GM18858 (cell line): ENCODE data around the gene CRADD.
A peak's percentile ranks its signal among the peaks of the same experiment; 100 is the strongest.
"Not testable (repeated sequence)": the region's sequence is repeated elsewhere in the genome, so short reads cannot be mapped to it uniquely, and the experiment has no call there.

ENCODE experiments used
- ATAC-seq: cut with Tn5 transposase; IDR thresholded peaks from one replicate; pipeline ENCODE4 v1.9.1; 2021; ENCODE audit not compliant: unreplicated experiment

Gene CRADD

DNA sequence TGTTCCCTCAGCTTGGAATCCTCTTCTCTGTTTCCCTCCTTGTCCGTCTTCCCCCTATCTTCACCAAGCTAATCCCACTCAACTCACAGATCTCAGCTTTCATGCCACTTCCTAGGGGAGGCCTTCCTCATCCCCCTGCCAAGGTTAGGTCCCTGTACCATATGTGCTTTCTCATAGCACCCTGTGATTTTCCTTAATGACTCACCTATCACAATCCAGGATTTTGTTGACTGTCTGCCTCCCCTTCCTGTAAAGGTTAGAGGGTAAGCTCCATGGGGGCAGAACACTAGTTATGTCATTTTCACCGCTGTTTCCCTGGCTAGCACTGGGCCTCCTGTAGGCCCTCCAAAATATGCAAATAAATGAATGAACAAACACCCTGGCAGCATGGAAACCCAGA lies 57.6 kb downstream of the CRADD start:
- no peak for ATAC-seq

DNA sequence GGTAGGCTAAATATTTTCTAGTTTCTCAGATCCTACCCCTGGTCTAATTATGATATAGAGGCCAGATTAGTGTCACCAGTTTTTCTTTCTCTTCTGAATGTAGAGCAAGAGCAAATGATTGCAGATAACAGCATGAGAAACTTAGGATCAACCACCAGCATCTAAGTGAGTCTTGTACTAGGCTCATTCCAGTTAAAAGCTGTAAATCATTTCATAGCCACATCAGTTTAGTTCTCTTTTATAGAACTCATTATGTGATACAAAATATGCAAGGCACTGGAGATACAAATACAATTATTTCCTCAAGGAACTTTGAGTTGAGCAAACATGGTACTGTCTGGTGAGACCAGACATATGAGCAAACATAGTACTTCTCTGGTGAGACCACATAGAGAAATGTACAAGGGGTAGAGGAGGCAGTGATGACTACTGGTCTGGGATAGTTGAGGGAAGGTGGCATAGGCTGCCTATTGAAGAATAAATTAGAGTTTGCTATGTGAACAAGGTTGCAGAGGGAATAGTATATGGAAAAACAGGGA lies 59.5 kb downstream of the CRADD start:
- no peak for ATAC-seq

DNA sequence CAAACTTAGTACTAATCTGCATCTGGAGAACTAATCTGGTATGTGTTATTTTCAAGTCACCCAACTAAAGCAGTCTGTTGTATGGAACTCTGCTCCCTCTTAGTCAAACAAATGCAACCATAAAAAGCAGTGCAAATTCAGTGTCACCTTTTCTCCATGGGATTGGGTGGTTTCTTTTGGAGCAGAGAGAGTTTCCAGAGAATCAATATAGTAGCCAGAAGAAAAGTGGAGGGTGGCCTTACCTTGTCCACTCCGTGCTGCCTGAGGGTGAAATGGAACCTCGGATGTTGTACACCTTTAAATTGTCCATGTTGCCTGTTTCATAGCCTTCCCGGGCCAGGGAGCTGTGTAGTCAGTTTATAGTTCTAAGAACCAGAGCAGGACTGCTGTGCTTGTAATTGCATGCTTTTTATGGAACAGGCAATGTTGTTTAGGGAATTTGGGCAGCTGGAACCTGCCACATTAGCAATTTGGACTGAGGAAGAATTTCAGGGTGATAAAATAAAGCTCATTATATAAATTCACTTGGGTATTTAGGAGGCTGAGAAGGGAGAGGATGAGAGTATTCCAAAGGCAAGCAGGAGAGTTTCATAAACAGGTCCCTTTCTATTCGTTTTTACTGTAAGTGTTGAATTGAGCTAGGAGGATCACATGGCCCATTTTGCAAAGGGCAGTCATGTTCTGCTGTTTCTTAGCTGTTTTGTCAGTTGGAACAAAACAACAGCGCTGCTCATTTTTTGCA lies 60.5 kb downstream of the CRADD start:
- ATAC-seq = no peak

DNA sequence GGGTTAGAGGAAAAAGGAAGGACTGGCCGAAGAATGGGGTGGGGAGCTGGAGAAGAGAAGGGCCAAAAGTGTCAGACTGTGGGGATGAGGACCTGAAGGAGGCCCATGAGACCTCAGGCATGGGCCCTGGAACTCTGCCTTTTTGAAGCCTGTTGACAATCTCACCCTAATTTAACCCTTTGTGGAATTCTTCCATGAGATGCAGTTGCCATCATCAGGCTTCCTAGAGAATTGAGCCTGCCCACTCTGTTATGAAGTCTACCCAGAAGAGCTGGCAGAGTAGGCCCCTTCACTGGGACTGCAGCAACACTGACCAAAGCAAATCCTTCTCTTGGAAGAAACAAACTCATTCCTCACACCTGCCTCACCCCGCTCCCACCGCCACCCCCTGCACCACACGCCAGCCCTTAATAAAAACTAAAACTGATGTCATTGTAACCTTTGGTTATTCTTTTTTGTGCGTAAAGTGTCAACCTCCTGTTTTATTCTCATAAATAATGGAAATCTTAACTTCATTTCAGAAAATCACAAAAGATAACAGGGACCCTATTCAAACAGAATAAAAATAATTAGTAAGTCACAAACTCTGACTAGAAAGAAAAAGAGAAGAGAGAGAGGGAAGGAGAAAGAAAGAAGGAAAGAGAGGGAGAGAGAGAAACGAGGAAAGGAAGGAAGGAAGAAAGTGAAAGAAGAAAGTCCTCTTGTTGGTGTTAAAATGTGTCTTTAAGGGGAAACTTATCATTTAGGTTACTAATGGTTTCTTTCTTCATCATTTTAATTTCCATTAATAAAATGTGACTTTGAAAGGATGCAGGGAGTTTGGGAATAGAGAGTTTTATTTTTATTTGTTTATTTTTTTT lies 61.3 kb downstream of the CRADD start:
- no peak for ATAC-seq

DNA sequence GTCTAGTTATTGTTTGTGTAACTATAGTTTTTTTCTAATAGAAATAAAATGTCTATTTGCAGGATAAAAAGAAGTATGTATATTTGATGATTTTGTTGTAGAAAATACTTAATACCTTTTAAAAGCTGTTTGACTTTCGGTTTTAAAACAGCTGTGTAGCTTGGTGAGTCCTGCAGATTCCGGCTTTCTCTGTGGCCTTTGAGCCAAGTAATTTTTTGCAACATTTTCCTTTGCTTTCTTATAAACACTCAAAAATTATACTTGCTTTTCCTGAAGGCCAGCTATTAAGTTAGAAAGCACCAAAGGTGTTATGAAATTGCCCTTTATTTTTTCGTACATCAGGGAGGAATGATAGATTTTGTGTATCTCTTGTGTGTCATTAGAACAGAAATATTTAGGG lies 63.6 kb downstream of the CRADD start:
- ATAC-seq = no peak

DNA sequence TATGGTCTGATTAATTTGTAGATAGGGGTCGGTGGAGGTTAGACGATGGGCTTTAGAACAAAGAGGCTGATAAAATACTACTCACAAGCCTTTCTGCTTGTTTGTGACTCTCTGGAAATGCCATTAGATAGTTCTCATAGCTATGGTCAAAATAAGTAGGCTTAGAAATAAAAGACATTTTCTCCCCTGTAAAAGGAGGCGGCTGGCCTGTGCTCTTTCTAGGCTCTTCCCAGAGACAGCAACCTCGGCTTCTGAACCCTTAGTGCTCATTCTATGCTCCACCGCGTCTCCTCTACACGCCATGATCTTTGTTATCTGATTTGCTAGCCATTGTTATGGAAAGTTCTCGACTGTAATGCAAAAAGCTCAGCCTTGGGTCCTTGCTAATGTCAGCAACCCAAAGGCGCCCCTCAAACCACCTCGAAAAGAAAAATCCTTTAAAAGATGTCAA lies 64.5 kb downstream of the CRADD start:
- no peak for ATAC-seq

DNA sequence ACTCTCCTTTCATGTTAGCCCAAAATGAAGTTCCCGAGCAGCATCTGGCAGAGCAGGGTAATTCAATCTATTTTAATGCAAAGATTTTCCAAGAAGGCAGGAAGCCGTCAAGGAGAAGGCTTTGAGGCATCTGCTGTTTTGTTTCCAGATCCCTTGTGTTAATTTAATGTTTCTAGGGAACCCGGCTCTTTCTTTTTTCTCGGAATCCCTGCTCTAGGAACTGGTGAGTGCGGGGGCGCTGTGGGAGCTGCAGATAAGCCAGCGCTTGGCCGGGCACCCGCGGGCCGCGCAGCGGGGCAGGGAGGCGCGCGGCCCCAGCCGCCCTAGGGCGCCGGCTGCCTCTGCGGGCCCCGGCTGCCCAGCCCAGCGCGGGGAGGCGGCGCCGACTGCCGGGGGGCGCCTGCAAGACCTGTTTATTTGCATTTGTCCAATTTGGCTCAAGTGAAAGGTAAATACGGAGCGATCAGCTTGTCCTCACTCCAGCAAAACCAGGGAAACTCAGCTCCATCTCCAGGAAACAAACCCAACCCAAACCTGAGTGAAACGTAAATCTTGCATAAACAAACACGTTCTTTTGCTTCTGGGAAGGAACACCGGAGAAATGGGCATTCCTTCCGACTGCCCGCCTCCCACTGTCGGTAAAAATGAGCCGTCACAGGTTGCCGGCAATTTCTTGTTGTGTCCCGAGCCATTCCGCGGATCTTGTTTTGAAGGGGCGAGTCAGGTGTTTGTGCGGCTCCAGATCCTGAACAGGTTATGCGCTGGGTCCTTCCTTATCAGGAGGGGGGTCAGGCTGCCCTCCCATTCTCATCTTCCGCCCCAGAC lies 65.1 kb downstream of the CRADD start:
- ATAC-seq = peak; percentile 45

DNA sequence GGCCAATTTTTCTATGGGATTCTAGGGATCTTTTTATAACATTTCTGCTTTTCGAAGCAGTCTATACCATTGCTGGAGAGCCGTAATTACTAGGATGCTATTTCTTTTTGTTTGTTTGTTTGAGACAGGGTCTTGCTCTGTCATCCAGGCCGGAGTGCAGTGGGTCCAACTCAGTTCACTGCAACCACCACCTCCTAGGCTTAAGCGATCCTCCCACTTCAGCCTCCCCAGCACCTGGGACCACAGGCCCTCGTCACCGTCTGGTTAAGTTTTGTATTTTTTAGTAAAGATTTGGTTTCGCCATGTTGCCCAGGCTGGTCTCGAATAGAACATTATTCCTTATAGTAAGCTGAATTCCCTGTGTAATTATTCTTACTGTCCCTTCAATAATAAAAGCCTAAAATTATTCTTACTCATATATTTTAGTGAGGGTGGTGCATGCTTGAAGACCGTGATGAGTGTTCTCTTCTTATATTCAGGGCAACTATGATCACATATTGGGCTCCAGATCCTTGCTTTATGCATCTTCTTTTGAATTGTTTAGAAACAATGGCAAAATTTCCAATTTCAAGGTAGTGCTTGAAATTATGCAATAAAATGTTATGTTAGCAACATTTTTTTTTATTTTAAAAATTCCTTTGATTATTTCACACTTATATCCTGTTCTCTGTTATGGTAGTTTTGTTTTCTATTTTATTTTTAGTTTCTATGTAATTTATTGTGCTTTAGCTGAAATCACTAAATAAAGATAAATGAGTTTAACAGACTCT lies 66.2 kb downstream of the CRADD start:
- ATAC-seq = no peak

DNA sequence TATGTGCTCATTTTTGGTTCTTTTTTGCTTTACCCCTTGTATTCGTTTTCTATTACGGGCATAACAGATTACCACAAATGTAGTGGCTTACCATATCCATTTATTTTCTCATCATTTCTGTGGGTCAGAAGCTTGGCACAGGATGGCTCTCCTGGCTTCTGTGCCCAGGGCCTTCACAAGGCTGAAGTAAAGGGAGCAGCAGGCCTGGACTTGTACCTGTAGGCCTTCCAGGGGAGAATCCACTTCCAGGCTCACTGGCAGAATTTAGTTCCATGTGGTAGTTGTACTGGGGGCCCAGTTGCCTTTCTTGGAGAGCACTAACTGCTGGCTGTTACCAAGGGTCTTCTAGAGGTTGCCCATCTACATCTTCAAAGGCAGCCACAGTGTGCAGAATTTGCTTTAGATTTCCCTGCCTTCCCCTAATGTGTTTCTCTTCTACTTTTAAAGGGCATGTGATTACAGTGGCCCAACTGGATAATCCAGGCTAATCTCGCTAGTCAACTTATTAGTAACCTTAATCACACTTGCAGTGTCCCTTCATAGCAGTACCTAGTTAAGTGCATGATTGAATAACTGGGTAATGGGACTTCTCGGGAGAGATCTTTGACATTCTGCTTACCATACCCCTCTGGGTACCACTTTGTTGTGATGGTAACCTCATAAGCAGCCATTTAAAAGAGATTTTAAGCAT lies 67.0 kb downstream of the CRADD start:
- ATAC-seq = no peak

DNA sequence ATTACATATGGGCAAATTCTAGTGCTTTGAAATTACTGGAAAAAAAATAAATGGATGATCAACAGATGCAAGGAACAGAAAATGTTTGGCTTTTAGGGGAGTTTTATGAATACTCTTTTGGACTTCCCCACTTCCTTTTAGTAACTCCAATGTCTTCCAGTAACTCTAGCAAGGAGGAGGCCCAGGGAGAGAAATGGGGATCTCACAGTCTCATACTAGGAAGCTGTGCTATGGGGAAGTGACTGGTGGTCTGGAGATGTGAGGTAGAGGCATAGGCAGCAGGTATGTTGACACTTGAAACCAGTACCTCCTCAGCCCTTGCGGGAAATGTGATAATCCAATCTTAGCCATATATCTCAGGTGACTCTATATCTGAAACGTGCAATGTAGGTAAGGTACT lies 68.1 kb downstream of the CRADD start:
- ATAC-seq = no peak

DNA sequence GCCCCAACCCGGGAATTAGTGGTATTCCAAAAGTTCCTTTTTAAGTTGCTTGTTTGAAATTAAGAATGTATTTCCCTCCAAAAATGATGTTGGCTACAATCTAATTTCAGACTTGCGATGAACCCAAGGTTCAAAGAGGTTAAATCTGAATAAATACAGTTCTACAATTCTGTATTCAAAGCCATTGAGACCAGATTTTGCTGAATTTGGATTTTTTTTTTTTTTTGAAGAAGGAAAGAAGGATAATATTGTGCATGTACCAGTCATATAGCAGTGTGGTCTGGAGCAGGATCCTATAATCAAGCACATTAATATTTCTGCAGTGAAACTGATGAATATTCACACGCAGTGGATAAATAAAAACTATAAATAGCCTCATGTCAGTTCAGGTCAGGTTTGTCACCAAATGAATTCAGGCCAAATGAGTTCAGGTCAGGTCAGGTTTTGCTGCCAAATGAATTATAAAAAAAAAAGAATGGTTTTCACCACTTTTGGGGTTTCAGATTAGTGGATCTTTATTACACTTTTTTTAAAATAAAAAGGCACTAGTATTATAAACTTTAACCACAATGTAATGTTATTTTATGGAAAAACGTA lies 69.5 kb downstream of the CRADD start:
- ATAC-seq = no peak

DNA sequence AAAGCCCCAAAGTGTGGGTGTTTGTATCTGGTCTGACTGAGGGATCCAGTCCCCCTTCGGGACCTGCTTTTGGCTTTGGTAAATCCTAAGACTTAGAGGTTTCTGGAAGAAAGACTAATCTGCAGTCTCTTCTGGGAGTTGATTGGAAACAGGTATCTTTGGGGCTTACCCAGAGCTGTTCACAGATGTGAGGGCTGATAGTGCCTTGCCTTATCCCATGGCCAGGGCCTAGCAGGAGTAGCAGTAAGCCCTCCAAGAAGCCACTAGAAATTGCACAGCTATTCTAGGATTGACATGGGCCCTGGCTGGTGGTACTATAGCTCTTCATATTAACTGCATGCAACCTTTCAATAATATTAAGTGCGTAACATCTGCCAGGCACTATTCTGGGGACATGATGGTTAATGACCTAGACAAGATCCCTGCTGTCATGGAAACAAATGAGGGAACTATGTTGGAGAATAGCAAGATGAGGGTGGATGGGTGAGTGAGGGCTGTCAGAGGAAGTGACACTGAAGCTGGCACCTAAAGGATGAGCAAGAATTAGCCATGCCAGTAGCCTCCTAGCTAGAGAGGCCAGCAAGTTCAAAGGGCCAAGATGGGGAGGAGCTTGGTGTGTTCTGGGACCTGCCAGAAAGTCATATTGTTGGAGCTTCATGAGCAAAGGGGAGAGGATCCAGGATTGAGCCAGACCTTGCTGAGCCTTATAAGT lies 71.7 kb downstream of the CRADD start:
- ATAC-seq = no peak

DNA sequence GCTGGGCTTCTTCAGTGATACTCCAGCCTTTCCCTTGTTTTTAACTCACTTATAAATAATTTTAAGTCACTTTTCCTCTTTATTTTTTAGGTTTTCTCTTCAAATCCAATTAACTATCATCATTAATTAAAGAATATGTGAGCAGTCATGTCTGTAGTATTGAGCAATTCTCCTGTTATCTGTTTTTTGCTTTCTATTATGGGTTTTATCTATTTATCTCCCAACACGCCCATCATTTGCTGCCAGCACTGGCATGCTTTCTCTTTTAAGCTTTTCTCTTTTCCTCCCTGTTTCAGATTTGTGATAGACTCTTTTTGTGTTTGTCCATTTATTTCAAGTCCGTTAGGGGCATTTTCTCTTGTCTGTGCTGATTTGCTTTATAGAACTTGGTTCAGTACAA lies 72.3 kb downstream of the CRADD start:
- no peak for ATAC-seq

DNA sequence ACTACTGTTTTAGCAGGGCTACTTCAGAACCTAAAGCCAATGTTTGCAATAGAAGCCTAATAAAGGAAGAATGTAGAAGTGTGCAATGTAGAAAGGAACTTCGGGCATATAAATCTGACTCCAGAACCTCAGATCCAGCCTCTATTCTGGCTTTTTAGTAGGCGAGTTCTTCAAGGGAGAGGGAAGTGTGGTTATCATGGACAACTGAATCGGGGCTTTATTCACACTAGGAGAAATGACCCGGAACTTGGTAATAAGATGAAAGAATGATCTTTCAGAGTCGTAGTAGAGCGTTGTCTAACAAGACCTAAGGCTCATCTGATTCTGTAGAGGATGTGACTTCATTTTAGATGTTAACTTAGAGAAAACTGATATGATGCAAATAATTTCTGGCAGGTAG lies 72.9 kb downstream of the CRADD start:
- ATAC-seq = no peak

DNA sequence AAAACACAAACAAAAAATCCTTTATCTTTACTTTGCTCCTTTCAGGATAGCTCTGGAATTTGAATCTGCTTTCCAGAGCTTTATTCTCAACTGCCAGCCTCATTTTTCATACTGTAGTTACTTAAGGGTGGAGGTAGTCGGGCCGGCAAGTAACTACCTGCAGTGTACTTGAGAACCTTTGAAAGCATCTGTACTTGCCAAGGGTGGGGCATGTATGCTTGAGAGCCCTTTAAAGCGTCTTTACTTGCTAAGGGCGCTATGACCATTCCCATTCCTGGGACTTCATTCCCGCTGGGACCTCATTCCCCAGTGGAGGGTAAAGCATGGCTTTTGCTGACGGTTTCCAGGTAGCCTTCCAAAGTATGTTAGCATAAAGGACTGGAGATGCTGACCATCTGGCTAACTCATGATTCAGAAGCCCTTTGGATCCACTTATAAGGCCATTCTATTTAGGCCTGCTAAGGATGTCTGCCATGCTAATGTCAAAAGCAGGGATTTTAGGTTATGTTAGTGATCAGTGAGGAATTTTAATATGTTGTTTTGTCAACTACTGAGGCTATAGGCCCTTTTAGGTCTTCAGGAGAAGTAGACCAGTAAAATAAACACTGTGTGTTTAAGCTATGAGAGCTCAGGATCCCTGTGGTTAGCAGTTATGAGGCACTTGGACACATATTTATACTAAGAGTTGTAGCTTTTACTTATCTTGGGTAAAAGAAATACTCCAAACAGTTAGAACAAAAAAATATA lies 74.9 kb downstream of the CRADD start:
- no peak for ATAC-seq

DNA sequence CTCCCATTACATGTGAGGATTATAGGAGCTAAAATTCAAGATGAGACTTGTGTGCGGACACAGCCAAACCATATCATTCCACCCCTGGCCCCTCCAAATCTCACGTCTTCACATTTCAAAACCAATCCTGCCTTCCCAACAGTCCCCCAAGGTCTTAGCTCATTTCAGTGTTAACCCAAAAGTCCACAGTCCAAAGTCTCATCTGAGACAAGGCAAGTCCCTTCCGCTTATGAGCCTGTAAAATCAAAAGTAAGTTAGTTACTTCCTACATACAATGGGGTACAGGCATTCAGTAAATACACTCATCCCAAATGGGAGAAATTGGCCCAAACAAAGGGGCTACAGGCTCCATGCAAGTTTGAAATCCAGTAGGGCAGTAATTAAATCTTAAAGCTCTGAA lies 76.1 kb downstream of the CRADD start:
- ATAC-seq = no peak

DNA sequence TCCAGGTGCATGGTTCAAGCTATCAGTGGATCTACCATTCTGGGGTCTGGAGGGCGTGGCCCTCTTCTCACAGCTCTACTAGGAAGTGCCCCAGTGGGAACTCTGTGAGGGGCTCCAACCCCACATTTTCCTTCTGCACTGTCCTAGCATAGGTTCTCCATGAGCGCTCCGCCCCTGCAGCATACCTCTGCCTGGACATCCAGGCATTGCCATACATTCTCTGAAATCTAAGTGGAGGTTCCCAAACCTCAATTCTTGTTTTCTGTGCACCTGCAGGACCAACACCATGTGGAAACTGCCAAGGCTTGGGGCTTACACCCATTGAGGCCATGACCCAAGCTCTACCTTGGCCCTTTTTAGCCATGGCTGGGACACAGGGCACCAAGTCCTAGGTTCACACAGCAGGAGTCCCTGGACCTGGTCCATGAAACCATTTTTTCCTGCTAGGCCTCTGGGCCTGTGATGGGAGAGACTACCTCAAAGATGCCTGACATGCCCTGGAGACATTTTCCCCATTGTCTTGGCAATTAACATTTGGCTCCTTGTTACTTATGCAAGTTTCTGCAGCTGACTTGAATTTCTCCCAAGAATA lies 76.8 kb downstream of the CRADD start:
- ATAC-seq = no peak

DNA sequence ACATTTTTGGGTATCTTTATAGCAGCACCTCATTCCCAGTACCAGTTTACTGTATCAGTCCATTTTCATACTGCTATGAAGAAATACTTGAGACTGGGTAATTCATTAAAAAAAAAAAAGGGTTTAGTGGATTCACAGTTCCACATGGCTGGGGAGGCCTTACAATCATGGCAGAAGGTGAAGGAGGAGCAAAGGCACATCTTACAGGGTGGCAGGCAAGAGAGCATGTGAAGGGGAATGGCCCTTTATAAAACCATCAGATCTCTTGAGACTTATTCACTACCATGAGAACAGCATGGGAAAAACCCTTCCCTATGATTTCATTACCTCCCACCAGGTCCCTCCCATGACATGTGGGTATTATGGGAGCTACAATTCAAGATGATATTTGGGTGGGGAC lies 77.7 kb downstream of the CRADD start:
- not testable (repeated sequence) for ATAC-seq
